ENCODE measurements around the gene SPRR1A. TPM values are rescaled to one million over a fixed set of nuclear protein-coding genes. Genes with fewer than 3 reads are reported as not detected.
"Not testable (repeated sequence)": the region's sequence is repeated elsewhere in the genome, so short reads cannot be mapped to it uniquely, and the experiment has no call there.

SPRR1A gene
- total RNA-seq, 1 donor from 2014 or later, result not detected

GRCh38 chr1:152972196-152972886 is 11.5 kb upstream of the SPRR1A start:
- intact Hi-C loops (cut with micrococcal nuclease), result no loop called here

- intact Hi-C loops (cut with micrococcal nuclease), result no loop called here
These were observed 7.2 kb upstream of the SPRR1A start for GRCh38 chr1:152976688-152977087.

GRCh38 chr1:152977614-152978013 is 6.3 kb upstream of the SPRR1A start:
- intact Hi-C loops (cut with micrococcal nuclease), result no loop called here

- intact Hi-C loops (cut with micrococcal nuclease), result no loop called here
These were observed 3.2 kb upstream of the SPRR1A start for GRCh38 chr1:152980676-152981075.

- intact Hi-C loops (cut with micrococcal nuclease), result no loop called here
These were observed 2.6 kb upstream of the SPRR1A start for GRCh38 chr1:152981146-152981871.

- intact Hi-C loops (cut with micrococcal nuclease), result no loop called here
These were observed 1.8 kb upstream of the SPRR1A start for GRCh38 chr1:152982076-152982475.

GRCh38 chr1:152983234-152983633 is 647 bp upstream of the SPRR1A start:
- intact Hi-C loops (cut with micrococcal nuclease), result no loop called here

GRCh38 chr1:152986578-152986977 is 2.7 kb downstream of the SPRR1A start:
- intact Hi-C loops (cut with micrococcal nuclease), result no loop called here

- intact Hi-C loops (cut with micrococcal nuclease), result no loop called here
These were observed 9.3 kb downstream of the SPRR1A start for GRCh38 chr1:152993186-152993585.

GRCh38 chr1:152995842-152996241 is 12.0 kb downstream of the SPRR1A start:
- intact Hi-C loops (cut with micrococcal nuclease), result no loop called here

- intact Hi-C loops (cut with micrococcal nuclease), result no loop called here
These were observed 12.9 kb downstream of the SPRR1A start for GRCh38 chr1:152996633-152997400.

GRCh38 chr1:152997901-152998300 is 14.0 kb downstream of the SPRR1A start:
- intact Hi-C loops (cut with micrococcal nuclease), result no loop called here

- intact Hi-C loops (cut with micrococcal nuclease), result no loop called here
These were observed 14.6 kb downstream of the SPRR1A start for GRCh38 chr1:152998476-152998875.

- intact Hi-C loops (cut with micrococcal nuclease), result no loop called here
These were observed 15.9 kb downstream of the SPRR1A start for GRCh38 chr1:152999818-153000217.

- intact Hi-C loops (cut with micrococcal nuclease), result no loop called here
These were observed 16.4 kb downstream of the SPRR1A start for GRCh38 chr1:153000294-153000693.

- intact Hi-C loops (cut with micrococcal nuclease), result no loop called here
These were observed 17.5 kb downstream of the SPRR1A start, which contains the start of gene SPRR3 for GRCh38 chr1:153001382-153001781. Gene SPRR3, plus strand, starts transcription at chr1:153001749. Its CDS starts 1,272 bp downstream, at chr1:153003021.

- intact Hi-C loops (cut with micrococcal nuclease), result not testable (repeated sequence)
These were observed 27.4 kb downstream of the SPRR1A start for GRCh38 chr1:153011235-153011758.

GRCh38 chr1:153021829-153022228 is 37.9 kb downstream of the SPRR1A start:
- intact Hi-C loops (cut with micrococcal nuclease), result not testable (repeated sequence)

GRCh38 chr1:153022340-153022739 is 38.5 kb downstream of the SPRR1A start:
- intact Hi-C loops (cut with micrococcal nuclease), result not testable (repeated sequence)

- intact Hi-C loops (cut with micrococcal nuclease), result no loop called here
These were observed 39.2 kb downstream of the SPRR1A start for GRCh38 chr1:153023109-153023508.

- intact Hi-C loops (cut with micrococcal nuclease), result no loop called here
These were observed 40.5 kb downstream of the SPRR1A start for GRCh38 chr1:153024413-153024812.

GRCh38 chr1:153025797-153026196 is 41.9 kb downstream of the SPRR1A start:
- intact Hi-C loops (cut with micrococcal nuclease), result no loop called here
